Brain pericyte (primary cell): Measurements from ENCODE around the gene INTS11.

ENCODE experiments used
- DNase-seq: peaks from one replicate; pipeline ENCODE4 v3.0.0-alpha.2; 2012; ENCODE audit warnings: low read depth, low spot score

Gene INTS11

GRCh38 chr1:1262758-1263157 is 61.7 kb downstream of the INTS11 start:
- no peak for DNase-seq

DNA sequence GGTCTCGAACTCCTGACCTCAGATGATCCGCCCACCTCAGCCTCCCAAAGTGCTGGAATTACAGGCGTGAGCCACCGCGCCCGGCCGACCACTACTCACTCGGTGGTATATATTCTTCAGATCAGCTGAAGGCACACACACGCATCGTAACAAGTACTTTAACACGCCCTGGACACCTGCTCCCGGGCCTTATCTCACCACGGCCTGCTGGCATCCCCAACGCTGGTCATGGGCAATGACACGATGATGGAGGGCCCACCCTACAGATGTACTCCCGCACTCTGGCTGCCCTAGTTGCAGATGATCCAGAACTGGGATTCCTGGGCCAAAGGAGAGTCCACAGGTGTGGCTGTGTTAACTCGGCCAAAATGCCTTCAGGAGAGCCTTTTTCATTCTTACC is 62.4 kb downstream of the INTS11 start:
- DNase-seq: no peak
